NCI-H2196 (cell line): ENCODE data around the gene HCRTR2.
"Not testable (repeated sequence)": the region's sequence is repeated elsewhere in the genome, so short reads cannot be mapped to it uniquely, and the experiment has no call there.

Experiments
- DNase-seq: peaks from one replicate; lab custom pipeline; 2025; ENCODE audit not compliant: unreplicated experiment; lab: John Stamatoyannopoulos, UW

The HCRTR2 gene

DNA sequence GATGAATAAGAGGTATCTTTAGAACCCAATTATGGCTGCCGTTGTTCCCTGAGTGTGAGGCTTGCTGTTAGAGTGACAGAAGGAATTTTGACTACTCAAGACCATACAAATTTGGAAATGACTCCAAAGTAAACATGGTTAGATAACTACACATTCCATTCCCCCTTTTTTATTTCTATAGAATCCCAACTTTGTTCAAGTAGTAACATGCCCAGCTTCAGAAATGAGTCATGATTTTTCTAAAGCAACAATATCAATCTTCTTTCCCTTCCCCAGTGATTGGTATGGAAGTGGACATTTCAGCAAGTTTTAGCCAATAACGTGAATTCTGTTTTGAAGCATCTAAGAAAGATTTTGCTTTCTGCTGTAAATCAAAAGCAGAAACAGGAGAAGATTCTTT lies 37.8 kb downstream of the HCRTR2 start:
- DNase-seq: no peak

DNA sequence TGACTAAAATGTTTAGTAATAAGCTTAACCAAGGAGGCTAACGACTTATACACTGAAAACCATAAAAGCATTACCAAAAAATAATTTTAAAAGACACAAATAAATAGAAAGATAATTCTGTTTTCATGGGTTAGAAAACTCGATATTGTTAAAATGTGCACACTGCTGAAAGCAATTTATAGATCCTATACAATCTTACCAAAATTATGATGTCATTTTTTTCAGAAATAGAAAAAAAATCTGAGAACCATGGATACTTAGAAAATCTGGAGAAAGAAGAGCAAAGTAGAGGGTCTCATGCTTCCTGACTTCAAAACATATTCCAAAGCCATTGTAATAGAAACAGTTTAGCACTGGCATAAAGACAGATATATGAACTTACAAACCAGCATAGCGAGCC lies 46.6 kb downstream of the HCRTR2 start:
- DNase-seq: no peak

GRCh38 chr6:55227862-55228261 lies 53.5 kb downstream of the HCRTR2 start:
- DNase-seq: no peak

GRCh38 chr6:55239099-55239498 lies 64.8 kb downstream of the HCRTR2 start:
- no peak for DNase-seq

GRCh38 chr6:55240975-55241605 lies 66.8 kb downstream of the HCRTR2 start:
- DNase-seq: not testable (repeated sequence)

GRCh38 chr6:55250400-55250799 lies 76.1 kb downstream of the HCRTR2 start:
- no peak for DNase-seq

DNA sequence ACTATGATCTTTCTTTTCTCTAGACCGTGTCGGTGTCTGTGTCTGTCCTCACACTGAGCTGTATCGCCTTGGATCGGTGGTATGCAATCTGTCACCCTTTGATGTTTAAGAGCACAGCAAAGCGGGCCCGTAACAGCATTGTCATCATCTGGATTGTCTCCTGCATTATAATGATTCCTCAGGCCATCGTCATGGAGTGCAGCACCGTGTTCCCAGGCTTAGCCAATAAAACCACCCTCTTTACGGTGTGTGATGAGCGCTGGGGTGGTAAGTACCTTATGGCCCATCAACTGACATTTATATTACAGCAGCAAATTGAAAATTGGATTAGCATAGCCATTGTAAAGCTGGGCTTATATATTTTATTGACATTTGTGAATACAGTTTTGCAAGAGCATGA lies 80.8 kb downstream of the HCRTR2 start:
- DNase-seq: no peak

DNA sequence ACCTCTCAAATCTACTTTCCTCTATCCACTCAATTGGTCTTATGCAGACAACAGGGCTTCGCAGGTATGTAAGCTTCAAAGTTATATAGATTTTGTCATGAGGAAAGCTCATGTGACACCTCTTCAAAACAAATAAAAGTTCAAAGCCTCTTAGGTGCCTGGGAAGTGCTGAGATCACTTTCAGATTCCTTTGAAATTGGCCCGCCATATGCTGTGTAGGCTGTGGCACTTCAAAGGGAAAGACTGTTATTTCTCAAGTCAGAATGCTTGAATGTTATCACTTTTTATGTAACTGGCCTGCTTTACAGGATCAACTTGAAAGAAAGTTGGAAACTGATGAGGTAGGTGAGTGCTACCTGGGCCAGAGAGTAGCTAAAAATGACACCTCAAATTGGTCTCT lies 85.9 kb downstream of the HCRTR2 start:
- DNase-seq: no peak

- no peak for DNase-seq
These were observed 91.2 kb downstream of the HCRTR2 start for GRCh38 chr6:55265409-55266114.

GRCh38 chr6:55266896-55267295 lies 92.6 kb downstream of the HCRTR2 start:
- no peak for DNase-seq

DNA sequence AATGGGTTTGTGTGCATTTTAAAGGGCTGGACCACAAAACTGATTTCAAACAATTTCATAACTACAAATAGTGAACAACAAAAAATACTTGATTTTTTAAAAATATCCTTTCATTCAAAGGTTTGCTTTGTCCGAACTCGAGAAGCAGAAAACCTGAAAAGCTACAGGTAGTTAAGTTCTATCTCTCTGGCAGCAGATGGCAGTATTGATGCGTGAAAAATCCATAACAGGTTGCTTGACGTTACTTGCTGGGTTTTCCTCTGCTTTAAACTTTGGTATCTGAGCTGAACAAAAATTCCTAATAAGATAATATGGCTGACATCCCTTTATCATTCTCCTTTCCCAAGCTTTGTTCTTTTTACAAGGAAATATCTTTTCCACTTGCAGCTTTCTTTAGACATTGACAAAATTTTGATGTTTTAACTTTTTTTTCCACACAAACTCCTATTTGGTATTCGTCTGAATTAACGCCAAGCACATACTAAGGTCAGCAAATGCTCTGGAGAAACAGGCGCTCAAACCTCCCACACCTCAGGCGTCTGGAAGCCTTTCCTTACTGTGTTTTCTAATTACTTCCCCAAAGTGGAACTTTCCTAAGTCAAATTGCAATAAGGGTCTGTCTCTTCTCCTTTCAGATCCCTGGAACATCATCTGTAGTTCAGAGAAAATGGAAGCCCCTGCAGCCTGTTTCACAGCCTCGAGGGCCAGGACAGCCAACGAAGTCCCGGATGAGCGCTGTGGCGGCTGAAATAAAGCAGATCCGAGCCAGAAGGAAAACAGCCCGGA lies 102.6 kb downstream of the HCRTR2 start:
- DNase-seq: peak; percentile 48

DNA sequence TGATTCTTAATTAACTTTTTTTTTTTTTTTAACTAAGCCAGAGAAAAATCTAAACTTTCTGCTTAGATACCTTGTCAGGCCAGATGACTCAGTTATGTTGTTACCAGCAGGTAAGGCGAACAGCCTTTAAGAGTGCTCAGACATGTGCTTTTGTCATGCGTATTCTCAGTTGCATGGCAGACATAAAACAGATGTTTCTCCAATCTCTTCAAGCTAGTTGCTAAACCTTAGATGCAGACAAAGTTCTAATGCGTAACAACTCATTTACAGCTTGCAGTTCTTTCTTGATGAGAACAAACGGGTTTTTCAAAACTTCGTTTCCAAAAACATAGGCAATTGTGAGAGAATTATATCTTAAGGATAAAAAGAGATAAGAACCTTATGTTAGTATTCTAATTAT lies 103.3 kb downstream of the HCRTR2 start:
- no peak for DNase-seq

DNA sequence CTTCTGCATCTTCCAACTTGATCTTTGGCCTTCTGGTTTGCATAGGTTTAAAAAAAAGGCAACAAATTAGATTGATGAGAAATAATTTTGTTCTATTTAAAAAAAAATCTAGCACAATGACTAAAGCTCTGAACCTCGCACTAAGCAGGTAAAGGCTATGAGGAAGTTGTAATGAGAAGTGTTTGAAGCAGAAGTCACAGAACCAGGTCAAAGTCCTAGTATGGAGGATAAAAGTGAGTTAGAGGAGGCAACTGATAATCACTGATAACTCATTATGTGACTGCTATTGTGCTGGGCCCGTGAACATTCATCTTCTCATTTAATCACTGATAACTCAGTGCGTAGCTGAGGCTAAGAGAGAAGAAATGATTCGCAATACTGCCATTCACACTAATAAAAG lies 106.9 kb downstream of the HCRTR2 start:
- DNase-seq: no peak

- DNase-seq: no peak
These were observed 107.8 kb downstream of the HCRTR2 start for GRCh38 chr6:55282115-55282514.

GRCh38 chr6:55286824-55287223 lies 112.5 kb downstream of the HCRTR2 start:
- no peak for DNase-seq

DNA sequence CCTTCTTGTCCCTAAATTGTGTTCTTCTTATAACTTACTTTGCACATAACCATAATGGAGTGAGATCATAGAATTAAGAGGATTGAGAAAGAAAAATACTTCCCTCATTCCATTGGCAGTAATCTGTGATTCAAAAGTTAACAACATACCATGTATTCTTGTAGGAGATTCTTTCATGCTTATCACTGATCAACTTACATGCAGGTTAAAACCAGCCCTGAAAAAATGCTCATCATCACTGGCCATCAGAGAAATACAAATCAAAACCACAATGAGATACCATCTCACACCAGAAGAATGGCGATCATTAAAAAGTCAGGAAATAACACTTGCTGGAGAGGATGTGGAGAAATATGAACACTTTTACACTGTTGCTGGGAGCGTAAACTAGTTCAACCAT lies 116.4 kb downstream of the HCRTR2 start:
- DNase-seq: no peak

DNA sequence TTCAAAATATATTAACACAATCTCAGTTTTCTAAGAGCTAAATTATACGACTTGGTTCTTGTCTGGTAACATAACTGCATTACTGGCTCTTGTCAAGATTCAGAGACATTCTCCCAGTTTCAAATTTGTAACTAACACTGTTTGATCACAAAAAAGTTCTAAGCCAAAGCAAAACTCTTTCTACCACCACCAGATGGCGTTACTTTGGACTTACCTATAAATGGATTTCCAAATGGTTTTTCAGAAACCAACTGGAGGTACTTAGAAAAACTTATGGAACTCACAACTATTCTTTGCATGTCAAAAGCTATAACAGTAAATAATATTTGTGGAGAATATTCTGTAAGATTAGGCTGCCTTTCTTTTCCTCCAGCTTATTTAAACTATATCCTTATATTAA lies 118.8 kb downstream of the HCRTR2 start:
- no peak for DNase-seq

DNA sequence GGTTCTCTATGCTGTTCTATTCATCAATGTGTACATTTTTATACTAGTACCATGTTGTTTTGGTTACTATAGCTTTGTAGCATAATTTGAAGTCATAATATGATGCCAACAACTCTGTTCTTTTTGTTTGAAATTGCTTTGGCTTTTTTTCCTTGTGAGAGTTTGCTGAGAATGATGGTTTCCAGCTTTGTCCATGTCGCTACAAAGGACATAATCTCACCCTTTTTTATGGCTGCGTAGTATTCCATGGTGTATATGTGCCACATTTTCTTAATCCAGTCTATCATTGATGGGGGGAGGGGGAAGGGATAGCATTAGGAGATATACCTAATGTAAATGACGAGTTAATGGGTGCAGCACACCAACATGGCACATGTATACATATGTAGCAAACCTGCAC lies 122.9 kb downstream of the HCRTR2 start:
- DNase-seq: not testable (repeated sequence)

DNA sequence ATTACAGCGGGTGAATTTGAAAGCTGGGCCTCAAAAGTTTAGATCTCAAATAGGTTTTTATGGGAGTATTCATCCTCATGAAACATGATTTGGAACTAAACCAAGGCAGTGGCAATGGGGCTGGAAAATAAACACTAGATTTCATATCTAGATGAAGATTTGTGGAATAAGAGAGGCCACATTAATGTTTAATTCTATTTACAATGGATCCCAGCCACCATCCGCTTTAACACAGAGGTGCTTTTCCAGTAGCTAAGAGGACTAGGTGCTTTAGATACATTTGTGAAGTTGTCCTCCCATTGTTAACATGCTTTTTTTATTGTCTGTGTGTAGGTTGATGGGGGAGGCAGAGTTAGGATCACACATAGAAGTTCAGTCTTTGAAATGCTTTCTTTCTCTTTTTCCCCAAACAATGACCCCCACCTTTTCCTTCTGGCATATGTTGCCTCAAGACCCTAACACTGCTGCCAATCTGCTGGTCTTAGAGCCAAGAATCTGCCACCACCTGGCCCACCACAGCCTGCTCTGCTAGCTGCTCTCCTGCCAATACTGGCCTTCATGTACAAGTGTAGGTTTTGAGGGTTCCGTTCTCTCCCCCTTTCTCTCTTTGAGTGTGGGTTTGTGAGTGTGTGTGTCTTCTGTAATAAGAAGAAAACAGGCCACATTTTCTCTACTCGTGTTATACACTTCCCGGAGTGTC lies 125.1 kb downstream of the HCRTR2 start:
- no peak for DNase-seq

GRCh38 chr6:55304747-55305146 lies 130.4 kb downstream of the HCRTR2 start:
- no peak for DNase-seq

GRCh38 chr6:55319961-55320695 lies 145.8 kb downstream of the HCRTR2 start:
- no peak for DNase-seq
